Urinary bladder (tissue), 4 donors: ENCODE data around the gene VAMP2. TPM values are rescaled to one million over a fixed set of nuclear protein-coding genes. Genes with fewer than 3 reads are reported as not detected.
A peak's percentile ranks its signal among the peaks of the same experiment; 100 is the strongest.

ENCODE experiments used
- DNase-seq: peaks from one replicate; pipeline ENCODE4 v3.0.0-alpha.2; 2015; ENCODE audit errors: extremely low spot score
- H3K27ac ChIP-seq: one replicate; pipeline ENCODE4 v1.5.1; 2013; ENCODE audit warnings: low read depth, mild to moderate bottlenecking, moderate library complexity
- H3K36me3 ChIP-seq: one replicate; pipeline ENCODE4 v1.6.1; 2013; ENCODE audit warnings: mild to moderate bottlenecking, moderate library complexity; ENCODE audit not compliant: insufficient read depth
- H3K4me1 ChIP-seq: one replicate; pipeline ENCODE4 v1.6.1; 2013; ENCODE audit warnings: mild to moderate bottlenecking, moderate library complexity; ENCODE audit not compliant: insufficient read depth
- H3K4me3 ChIP-seq: one replicate; pipeline ENCODE4 v1.5.1; 2013; ENCODE audit warnings: low read depth, low read length
- WGBS: extraction: QIAGEN DNeasy Blood & Tissue Kit; methylation state at CpG from one replicate; pipeline ENCODE4 v1.1.7; 2013; 5-methylcytosine and 5-hydroxymethylcytosine counted together
- polyA plus RNA-seq: library from polyadenylated mRNA; stranded (reverse); fragments of 200-250 nt; gene quantifications from one replicate; pipeline ENCODE4 v1.2.3, GENCODE V29; 2013
- total RNA-seq: library from RNA; depleted of rRNA; stranded (reverse); fragments of >200 nt; gene quantifications from one replicate; pipeline ENCODE4 v1.2.3, GENCODE V29; 2014
- donor health status: healthy with polysubstance abuse.
- donor health status: healthy.

The VAMP2 gene
- total and polyA plus RNA-seq, 2 donors = 12.1 to 81.4 TPM

- Histone ChIP-seq H3K4me1 (no peaks in the 10 kb centered on the region), H3K4me3 (no peak overlapping the region), H3K27ac (peak overlapping the region; percentile 14), H3K36me3 (peaks cover 7% of the 10 kb centered on the region)
- under 1% methylated on average over 46 of the region's 46 CpGs for WGBS
- peak; percentile 99 for DNase-seq
Measured at GRCh38 chr17:8138672-8139371, 23.9 kb downstream of the VAMP2 start.

DNA sequence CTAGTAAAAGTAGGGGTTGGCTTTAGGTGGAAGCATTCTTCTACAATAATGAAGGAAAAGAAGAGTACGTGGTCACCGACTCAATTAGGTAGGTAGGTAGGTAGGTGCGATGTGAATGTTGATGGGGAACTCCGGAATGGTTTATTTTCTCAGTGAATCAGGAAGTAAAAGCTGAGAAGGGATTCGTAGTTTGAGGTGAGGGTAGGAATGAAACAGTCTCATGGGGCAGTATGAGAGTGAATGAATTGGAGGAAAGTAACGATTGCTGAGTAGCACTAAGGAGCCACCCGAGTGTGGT lies 24.4 kb downstream of the VAMP2 start:
- Histone ChIP-seq H3K4me1 (no peaks in the 10 kb centered on the region), H3K36me3 (peaks cover 3% of the 10 kb centered on the region), H3K27ac (no peak overlapping the region), H3K4me3 (no peak overlapping the region)
- WGBS = 1% methylated on average over 7 of the region's 7 CpGs
- DNase-seq = no peak

DNA sequence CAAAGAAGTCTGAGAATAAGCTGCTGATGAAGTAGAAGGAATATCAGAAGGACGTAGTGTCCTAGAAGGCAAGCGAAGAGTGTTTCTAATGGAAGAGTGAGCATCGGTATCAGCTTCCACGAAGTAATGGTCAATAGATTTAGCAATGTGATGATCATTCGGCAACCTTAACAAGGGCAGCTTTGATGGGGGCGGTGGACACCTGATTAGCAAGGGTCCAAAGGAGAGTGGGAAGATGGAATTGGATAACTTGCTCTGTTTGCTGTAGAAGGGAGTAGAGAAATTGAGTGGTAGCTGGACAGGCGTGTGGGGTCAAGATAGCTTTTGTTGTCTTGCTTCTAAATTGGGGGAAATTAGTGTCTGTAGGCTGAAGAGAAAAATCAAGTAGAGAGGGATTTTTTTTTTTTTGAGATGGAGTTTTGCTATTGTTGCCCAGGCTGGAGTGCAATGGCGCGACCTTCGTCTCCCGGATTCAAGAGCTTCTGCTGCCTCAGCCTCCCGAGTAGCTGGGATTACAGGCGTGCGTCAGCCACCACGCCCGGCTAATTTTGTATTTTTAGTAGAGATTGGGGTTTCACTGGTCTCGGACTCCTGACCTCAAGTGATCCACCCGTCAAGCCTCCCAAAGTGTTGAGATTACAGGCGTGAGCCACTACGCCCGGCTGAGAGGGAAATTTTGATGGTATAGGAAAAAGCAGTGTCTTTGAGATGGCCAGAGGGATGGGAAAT lies 24.9 kb downstream of the VAMP2 start:
- peaks cover 3% of the 10 kb centered on the region for H3K36me3 ChIP-seq
- H3K4me3 ChIP-seq = no peak overlapping the region
- H3K27ac ChIP-seq = no peak overlapping the region
- DNase-seq = no peak
- no peaks in the 10 kb centered on the region for H3K4me1 ChIP-seq
- 22% methylated on average over 21 of the region's 21 CpGs for WGBS

DNA sequence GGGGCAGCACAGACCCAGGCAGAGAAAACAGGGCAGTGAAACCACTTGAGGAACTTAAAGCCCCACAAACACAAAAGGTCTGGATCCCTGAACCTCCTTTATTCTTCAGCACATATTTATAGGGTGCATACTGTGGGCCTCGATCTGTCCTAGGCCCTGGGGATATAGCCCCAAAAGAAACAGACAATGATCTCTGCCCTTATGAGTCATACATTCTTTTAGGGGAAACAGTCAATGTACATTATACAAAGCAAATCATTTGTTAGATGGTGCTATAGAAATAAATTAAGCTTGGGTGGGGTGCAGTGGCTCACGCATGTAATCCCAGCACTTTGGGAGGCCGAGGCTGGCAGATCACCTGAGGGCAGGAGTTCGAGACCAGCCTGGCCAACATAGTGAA lies 28.8 kb downstream of the VAMP2 start:
- no peak for DNase-seq
- 80% methylated on average over 4 of the region's 4 CpGs for WGBS

GRCh38 chr17:8133399-8133798 lies 29.3 kb downstream of the VAMP2 start:
- 60% methylated on average over 12 of the region's 12 CpGs for WGBS
- no peak overlapping the region for H3K27ac ChIP-seq
- no peaks in the 10 kb centered on the region for H3K36me3 ChIP-seq
- H3K4me3 ChIP-seq = no peak overlapping the region
- no peaks in the 10 kb centered on the region for H3K4me1 ChIP-seq
- DNase-seq = no peak

More for the DNA sequence above, 28.8 kb downstream of the VAMP2 start:
- H3K36me3 ChIP-seq = no peaks in the 10 kb centered on the region
- no peaks in the 10 kb centered on the region for H3K4me1 ChIP-seq
- no peak overlapping the region for H3K27ac ChIP-seq
- no peak overlapping the region for H3K4me3 ChIP-seq

- Histone ChIP-seq H3K4me1 (no peaks in the 10 kb centered on the region), H3K4me3 (no peak overlapping the region), H3K27ac (no peak overlapping the region), H3K36me3 (no peaks in the 10 kb centered on the region)
- DNase-seq = no peak
- WGBS = 73% methylated on average over 3 of the region's 3 CpGs
Measured at GRCh38 chr17:8131844-8132441, 30.8 kb downstream of the VAMP2 start.

- Histone ChIP-seq H3K4me3 (no peak overlapping the region), H3K27ac (no peak overlapping the region), H3K36me3 (no peaks in the 10 kb centered on the region), H3K4me1 (peaks cover 3% of the 10 kb centered on the region)
- DNase-seq = no peak
- 83% methylated on average over 14 of the region's 14 CpGs for WGBS
Measured at GRCh38 chr17:8128125-8128784, 34.5 kb downstream of the VAMP2 start.

DNA sequence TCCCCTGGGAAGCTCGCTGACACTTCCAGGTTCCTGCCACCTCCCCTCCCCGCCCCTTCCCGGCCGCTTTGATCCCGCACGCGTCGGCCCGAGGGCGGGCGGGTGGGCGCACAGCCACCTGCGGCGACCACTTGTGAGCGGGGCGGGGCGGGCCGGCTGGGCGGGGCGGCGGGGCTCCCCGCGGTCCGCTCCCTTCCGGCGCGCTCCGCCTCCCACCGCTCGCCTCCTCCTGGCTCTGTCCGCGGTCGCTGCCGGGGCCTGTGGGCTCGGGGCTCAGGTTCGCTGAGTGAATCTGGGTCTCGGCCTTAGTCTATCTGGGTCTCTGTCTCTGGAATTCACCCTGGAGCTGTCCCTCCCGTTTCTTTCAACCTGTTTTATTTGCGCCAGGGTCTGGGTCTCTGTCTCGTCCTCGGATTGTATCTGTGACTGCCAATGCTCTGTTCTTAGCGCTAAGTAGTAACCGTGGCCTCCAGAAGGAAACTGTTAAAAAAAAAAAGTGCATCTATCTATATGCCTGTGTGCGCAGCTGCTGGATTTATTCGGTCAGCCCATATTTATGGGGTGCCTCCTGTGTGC lies 36.2 kb downstream of the VAMP2 start:
- DNase-seq = no peak
- Histone ChIP-seq H3K4me3 (peak overlapping the region; percentile 58), H3K27ac (no peak overlapping the region), H3K4me1 (peaks cover 3% of the 10 kb centered on the region), H3K36me3 (no peaks in the 10 kb centered on the region)
- WGBS = under 1% methylated on average over 45 of the region's 45 CpGs

GRCh38 chr17:8125947-8126490 lies 36.7 kb downstream of the VAMP2 start:
- H3K36me3 ChIP-seq = no peaks in the 10 kb centered on the region
- WGBS = under 1% methylated on average over 35 of the region's 35 CpGs
- peak overlapping the region; percentile 58 for H3K4me3 ChIP-seq
- H3K27ac ChIP-seq = no peak overlapping the region
- H3K4me1 ChIP-seq = peaks cover 3% of the 10 kb centered on the region
- DNase-seq = no peak

GRCh38 chr17:8125154-8125946 lies 37.4 kb downstream of the VAMP2 start:
- H3K4me1 ChIP-seq = peaks cover 3% of the 10 kb centered on the region
- H3K27ac ChIP-seq = no peak overlapping the region
- peak; percentile 79 for DNase-seq
- under 1% methylated on average over 40 of the region's 40 CpGs for WGBS
- H3K4me3 ChIP-seq = peak overlapping the region; percentile 58
- H3K36me3 ChIP-seq = no peaks in the 10 kb centered on the region

- WGBS = 4% methylated on average over 24 of the region's 24 CpGs
- peaks cover 3% of the 10 kb centered on the region for H3K4me1 ChIP-seq
- no peak for DNase-seq
- H3K27ac ChIP-seq = no peak overlapping the region
- H3K36me3 ChIP-seq = no peaks in the 10 kb centered on the region
- no peak overlapping the region for H3K4me3 ChIP-seq
Measured at GRCh38 chr17:8124350-8125153, 38.2 kb downstream of the VAMP2 start.

- peaks cover 3% of the 10 kb centered on the region for H3K4me1 ChIP-seq
- no peak within 1 kb of the TSS for H3K27ac ChIP-seq
- peak within 1 kb of the TSS; percentile 50 for H3K4me3 ChIP-seq
- DNase-seq = no peak
- under 1% methylated on average over 29 of the region's 29 CpGs for WGBS
- no peaks in the 10 kb centered on the region for H3K36me3 ChIP-seq
Measured at GRCh38 chr17:8123695-8124349, 38.9 kb downstream of the VAMP2 start, which contains the start of gene HES7. HES7 (minus strand) TSS chr17:8124106; CDS start chr17:8124084, 22 bp downstream.
